HG02943 (cell line): ENCODE data around the gene PAM16.

Source experiments
- ATAC-seq: cut with Tn5 transposase; IDR thresholded peaks from one replicate; pipeline ENCODE4 v1.9.1; 2021; ENCODE audit warnings: mild to moderate bottlenecking, low read depth, moderate library complexity; ENCODE audit not compliant: unreplicated experiment

Gene PAM16

DNA sequence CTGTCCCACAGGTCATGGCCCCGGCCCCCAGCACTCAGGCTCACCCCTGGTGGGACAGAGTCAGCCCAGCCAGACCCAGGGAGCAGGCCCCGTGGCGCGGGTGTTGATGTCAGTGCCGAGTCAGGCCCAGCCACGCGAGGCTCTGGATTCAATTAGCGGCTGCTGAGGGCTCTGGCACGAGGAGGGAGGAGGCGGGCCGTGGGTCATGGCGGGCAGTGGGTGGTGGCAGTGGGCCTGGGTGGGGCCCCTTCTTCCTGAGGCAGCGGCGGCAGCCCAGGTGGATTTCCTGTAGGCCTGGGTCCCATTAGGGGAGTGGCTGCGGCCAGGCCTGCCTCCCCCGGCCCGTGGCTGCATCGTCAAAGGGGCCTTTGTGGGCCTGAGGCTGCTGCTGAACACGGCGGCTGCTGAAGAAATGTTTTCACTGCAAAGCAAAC lies 33.4 kb upstream of the PAM16 start:
- no peak for ATAC-seq

DNA sequence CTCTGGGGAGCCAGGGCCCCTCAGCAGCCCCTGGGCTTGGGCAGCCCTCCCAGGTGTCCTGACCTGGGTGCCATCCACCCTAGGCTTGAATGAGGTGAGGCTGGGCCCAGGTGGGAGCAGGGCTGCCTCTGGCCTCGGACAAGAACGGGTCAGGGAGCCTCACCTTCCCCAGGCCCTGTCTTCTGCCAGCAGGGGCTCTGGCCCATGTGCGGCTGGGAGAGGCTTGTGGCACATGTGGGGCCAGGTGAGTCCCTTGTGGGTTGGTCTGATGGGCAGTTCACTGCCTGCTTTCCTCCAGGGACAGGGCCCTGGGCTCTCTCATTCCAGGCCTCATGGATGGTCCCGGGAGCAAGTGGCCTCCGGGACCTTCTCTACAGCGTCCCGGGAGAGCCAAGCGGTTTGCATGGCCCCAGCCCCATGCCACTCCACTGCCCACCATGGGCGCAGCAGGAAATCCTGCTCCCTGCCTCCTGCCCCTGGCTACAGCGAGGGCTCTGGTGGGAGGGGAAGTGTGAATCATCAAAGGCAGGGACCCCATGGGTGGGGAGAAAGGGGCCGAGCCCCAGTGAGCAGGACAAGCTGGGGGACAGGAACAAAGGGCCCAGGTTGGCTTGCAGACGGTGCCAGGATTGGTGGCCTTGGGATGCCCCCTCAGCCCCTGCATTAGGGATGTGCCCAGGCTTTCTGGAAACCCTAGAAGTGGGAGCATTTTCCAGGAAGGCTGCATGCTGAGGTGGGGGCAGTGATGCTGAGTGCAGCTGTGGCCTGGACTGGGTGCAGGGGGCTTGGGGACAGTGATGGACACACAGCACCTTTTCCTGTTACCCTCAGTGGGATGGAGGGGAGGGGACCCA lies 32.7 kb upstream of the PAM16 start:
- ATAC-seq, result no peak

DNA sequence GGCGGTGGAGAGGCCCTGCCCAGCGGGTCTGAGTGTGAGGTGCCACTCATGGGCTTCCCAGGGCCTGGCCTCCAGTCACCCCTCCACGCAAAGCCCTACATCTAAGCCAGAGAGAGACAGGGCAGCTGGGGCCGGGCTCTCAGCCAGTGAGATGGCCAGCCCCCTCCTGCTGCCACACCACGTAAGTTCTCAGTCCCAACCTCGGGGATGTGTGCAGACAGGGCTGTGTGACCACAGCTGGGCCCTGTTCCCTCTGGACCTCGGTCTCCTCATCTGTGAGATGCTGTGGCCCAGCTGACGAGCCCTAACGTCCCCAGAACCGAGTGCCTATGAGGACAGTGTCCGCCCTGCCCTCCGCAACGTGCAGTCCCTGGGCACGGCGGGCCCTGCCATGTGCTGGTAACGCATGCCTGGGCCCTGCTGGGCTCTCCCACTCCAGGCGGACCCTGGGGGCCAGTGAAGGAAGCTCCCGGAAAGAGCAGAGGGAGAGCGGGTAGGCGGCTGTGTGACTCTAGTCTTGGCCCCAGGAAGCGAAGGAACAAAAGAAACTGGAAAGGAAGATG lies 31.8 kb upstream of the PAM16 start:
- ATAC-seq, result no peak

DNA sequence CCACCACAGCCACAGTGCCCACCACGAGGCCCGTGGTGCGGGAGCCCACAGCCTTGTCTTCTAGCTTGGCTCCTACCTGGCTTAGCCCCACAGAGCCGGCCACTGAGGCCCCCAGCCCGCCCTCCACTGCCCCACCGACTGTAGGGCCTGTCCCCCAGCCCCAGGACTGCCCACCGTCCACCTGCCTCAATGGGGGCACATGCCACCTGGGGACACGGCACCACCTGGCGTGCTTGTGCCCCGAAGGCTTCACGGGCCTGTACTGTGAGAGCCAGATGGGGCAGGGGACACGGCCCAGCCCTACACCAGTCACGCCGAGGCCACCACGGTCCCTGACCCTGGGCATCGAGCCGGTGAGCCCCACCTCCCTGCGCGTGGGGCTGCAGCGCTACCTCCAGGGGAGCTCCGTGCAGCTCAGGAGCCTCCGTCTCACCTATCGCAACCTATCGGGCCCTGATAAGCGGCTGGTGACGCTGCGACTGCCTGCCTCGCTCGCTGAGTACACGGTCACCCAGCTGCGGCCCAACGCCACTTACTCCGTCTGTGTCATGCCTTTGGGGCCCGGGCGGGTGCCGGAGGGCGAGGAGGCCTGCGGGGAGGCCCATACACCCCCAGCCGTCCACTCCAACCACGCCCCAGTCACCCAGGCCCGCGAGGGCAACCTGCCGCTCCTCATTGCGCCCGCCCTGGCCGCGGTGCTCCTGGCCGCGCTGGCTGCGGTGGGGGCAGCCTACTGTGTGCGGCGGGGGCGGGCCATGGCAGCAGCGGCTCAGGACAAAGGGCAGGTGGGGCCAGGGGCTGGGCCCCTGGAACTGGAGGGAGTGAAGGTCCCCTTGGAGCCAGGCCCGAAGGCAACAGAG lies 31.0 kb upstream of the PAM16 start:
- no peak for ATAC-seq

DNA sequence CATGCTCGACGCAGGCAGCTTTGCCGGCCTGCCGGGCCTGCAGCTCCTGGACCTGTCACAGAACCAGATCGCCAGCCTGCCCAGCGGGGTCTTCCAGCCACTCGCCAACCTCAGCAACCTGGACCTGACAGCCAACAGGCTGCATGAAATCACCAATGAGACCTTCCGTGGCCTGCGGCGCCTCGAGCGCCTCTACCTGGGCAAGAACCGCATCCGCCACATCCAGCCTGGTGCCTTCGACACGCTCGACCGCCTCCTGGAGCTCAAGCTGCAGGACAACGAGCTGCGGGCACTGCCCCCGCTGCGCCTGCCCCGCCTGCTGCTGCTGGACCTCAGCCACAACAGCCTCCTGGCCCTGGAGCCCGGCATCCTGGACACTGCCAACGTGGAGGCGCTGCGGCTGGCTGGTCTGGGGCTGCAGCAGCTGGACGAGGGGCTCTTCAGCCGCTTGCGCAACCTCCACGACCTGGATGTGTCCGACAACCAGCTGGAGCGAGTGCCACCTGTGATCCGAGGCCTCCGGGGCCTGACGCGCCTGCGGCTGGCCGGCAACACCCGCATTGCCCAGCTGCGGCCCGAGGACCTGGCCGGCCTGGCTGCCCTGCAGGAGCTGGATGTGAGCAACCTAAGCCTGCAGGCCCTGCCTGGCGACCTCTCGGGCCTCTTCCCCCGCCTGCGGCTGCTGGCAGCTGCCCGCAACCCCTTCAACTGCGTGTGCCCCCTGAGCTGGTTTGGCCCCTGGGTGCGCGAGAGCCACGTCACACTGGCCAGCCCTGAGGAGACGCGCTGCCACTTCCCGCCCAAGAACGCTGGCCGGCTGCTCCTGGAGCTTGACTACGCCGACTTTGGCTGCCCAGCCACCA lies 30.2 kb upstream of the PAM16 start:
- no peak for ATAC-seq

DNA sequence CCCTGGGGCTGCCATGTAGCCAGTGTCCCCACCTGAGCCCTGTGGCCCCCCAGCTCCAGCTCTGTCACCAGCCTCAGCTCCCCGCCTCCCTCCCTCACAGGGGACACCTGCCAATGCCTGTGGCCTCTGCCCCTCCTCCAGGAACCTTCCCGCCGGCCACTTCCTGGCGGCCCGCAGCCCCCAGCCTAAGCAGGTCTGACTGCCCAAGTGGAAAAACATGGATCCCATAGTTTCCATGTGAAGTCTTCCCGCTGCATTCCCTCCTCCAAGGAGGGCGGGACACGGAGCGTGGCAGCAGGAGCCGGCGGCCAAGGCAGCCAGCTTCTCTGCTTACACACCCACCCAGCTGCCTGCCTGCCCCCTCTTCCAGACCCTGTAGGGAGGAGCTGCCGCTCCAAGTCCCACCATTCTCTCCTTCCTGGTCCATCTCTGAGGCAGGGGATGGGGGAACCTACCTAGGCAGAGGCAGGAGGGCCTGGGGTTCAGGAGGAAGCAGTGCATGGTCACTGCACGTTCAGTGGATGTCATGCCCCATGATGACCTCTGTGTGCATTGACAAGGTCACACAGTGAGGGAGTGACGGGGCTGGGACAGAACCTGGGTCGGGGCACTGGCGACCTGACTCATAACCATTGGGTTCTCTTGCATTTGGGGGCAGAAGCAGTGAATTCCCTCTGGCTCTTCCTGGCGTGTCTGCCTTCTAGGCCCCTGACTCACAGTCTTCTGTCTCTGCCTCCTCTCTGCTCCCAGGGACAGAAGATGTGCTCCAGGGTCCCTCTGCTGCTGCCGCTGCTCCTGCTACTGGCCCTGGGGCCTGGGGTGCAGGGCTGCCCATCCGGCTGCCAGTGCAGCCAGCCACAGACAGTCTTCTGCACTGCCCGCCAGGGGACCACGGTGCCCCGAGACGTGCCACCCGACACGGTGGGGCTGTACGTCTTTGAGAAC lies 29.3 kb upstream of the PAM16 start:
- no peak for ATAC-seq

DNA sequence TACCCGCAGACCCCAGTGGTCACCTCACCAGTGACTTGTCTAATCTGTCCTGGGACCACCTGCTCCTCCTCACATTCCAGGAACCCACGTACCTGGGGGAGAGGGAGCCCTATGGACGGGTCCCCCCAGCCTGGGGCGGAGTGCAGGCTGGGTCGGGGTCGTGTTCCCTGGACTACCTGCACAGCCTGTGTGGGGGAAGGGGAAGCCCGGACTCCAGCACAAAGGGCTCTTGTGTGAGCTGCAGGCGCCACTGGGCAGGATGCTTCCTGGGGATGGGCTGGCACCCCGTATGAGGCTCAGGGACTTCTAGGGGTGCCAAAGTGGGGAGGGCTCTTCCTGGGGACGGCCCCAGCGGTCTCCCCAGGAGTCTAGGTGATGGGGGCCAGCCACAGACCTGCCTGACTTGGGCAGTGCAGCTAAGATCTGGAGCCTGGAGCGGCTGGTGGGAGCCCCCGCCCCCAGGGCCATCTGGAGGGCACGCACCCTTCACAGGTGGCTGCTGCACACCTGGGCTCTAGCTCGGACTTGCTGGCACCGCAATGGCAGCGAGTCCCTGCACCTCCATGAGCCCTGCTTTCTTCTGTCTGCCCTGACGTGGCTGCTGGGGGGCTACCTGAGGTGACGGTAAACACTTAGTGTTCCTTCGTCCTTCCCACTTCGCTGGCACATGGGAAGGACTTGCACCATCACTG lies 28.0 kb upstream of the PAM16 start:
- no peak for ATAC-seq

DNA sequence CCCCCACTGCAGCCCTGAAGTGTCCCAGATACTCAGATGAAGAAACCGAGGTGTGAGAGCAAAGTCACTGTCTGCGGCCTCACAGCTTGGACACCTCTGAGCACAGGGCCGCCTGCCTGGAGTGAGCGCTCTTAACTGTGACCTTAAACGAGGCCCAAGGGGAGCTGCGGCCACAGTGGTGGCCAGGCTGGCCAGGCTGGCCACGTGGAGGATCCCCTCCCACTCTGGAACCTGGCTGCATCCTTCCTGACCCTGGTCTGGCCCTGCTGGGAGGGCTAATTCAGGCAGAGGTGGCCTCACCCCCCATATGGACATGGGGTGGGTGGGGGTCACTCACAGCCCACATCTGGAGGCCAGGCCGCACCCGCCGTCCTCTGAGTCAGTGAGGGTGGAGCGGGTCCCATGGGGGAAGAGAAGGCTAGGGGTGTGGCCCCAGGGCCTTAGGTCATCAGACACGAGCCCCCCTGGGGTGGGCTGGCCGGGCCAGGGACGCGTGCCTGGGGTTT lies 27.1 kb upstream of the PAM16 start:
- no peak for ATAC-seq

DNA sequence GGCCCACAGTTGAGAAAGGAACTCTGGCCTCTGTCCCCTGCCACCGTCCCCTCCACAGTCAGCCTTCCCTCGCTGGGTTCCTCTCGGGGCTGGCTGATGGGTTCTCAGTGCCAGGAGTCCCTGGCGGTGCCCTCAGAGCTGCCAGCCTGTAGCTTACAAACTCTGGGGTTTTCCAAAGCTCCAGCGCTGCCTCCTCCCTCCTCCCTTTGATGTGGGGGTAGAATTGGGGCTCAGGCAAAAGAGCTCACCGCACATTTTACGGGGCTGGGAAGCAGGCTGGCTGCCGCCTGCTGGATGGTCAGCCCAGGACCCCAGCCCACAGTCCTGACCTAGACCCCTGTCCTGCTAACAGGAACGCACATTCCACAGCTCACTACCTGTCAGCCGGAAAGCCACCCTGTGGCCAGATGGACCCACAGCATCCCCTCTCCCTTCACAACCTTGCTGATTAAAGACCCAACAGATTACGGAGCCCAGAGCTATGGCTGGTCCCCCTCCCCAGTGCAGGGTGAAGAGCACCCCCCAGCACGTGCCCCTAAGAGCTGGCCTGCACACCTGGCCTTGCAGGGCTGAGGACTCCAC lies 26.5 kb upstream of the PAM16 start:
- ATAC-seq, result no peak

DNA sequence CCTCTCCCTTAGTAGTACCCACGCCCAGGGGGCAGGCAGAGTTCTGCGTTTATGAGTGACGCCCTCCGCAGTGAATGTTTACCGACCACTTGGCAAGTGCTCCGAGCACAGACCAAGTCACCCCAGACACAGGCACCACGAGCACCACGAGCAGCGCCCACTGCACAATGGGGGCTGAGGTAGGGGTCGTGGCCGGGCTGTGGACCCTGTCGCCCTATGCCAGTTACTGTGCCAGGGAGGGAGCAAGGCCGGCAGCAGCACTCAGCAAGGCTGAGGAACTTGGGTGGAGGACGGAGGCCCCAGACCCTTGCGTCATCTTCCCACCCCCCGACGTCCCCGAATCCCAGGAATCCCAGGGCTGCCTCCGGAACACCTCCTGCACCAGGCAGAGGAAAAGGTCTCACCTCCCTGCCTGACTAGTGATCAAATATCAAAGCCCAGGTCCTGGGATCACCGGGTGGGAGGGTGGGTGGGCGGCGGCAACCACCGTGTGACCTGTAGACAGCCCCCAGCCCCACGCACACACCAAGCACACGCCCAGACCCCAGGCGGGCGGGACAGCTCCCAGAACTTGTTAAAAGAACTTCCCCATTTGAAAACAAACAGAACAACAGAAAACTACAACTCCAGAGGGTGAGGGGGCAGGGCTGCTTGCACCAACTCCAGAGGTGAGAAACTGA lies 25.9 kb upstream of the PAM16 start:
- ATAC-seq, result no peak

DNA sequence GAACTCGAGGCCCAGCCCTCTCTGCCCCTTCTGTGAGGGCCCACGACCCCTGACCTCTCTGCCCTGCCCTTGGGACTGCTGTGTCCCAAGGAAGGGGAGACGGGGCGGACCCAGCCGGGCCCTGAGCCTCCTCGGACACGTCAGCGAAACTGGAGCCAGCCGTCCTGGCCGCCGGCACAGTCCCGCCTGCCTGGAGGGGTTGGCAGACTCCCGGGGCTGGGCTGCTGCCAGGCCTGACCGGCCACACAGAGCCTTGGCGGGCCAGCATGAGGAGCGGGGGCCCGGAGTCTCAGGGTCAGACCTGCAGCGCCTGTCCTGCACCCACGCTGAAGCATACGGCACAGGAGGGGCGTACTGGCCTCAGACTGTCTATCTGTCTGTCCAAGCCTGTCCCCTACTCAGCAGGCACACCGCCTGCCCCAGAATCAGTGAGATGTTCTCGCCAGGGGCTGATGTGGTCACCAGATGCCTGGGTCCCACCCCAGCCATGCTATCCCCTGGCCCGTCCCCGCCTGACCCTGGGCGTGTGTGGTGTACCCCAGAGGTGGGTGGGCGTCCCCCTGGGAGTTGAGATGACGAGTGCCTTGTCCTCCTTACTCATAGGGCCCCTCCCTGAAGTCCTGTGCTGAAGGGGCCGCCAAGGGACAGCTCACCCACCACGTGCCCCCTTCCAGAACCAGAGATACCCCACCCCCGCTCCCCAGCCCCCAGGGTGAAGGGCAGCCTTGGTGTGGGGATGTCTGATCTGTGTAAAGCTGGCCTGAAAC lies 25.2 kb upstream of the PAM16 start:
- ATAC-seq, result no peak

DNA sequence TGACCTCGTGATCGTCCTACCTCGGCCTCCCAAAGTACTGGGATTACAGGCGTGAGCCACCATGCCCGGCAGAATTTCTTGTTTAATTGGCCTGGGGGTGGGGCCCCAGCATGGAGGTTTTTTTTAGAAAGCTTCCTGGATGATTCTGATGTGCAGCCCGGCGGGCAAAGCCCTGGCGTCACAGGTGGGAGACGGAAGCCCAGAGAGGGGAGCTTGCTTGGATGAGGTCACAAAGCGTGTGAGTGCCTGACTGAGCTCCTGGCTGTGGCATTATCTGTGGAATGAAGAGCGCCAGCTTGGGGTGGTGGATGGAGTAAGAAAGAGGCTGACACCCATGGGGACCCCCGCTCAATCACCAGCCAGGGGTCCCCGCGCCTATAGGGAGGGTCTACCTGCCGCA lies 24.6 kb upstream of the PAM16 start:
- no peak for ATAC-seq

DNA sequence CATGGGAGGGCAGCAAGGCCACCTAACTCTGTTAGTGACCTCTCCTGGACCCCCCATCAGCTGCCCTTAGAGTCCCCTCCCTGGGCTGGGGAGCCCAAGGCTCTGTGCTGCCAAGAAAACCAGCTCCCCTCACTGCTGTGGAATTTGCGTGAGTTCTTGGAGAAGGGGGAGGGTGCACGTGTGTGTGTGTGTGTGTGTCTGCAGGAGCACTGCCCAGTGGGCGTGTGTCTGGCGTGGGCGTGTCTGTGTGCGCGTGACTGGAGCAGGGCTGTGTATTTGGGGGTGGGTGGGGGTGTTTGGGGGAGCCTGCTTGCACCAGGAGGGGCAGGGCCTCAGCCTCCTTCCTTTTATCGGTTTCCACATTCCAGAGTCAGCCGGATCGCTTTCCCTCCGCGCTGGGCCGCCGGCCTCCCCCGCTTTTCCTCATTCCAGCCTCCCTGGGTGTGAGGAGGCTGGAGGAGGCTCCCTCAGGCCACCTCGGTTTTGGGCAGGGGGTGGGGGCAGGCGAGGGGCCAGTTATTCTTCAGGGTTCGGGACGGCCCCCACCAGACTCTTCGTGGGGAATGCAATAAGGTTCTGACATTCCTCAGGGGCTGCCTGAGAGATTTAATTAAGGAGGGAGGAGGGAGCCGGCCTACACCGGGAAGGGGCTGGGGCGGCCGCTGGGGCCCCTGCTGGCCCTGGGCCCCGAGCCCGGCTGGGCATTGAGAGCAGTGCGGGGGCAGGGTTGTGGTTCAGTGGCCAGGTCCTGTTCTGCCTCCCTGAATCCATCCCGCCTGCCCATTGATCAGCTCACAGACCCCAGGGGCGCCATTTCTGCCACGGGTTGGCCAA lies 23.0 kb upstream of the PAM16 start:
- no peak for ATAC-seq

DNA sequence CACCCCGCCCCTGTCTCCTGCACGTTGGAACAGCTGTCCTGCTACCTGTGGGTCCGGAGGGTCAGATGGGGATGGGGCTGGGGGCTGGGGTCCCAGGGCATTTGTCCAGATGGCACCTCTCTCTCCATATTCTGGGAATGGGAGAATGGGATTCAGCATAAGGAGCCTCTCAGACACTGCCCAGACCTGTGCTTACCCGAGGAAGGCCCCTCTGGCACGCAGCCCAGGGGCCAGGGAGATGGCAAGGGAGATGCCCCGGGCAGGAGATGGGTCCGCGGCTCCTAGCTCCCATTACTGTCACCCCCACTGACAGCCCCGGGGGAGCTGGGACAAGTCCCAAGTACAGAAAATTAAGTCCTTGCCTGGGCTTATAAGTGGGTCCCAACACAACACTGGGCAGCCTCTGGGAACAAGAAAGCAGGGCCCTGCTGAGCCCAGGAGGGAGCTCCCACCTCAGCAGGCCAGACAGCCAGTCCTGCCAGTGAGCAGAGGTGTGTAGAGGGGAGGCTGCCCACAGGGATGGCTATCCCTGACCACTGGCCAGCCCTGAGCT lies 22.3 kb upstream of the PAM16 start:
- no peak for ATAC-seq

DNA sequence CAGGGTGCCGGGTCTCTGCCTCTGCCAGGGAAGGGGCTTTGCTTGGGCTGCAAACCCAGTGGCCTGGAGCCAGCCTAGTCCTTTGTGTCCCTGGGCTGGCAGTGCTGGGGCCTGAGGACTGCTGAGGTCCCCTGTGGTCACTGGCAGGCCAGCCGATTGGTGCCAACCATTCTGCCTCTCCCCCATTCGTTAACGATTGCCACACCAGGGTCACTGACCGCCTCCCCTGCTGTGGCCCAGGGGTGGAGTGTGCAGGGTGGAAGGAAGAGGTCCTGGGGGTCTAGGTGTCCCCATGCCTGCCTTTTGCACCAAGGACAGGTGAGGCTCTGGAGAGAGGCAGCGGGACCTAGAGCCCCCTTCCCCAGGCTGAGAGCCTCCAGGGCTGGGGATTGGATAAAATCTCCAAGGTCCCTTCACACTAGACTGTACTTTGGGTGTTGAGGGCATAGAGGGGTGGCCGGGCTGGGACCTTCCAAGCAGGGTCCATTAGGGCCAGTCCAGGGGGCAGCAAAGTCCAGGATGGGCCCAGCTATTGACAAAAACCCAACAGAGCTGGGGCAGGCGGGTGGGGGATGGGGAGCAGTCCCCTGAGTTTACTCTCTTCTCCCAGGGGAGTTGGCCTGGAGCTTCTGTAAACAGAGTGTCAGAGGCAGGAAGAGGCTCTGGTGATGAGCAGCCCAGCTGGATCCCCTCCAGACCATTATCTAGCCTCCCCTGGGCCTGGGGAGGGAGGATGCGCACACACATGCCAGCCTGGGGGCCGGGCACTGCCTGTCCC lies 21.6 kb upstream of the PAM16 start:
- no peak for ATAC-seq
